ENCODE measurements around the gene RNF11.

- no peak for TF ChIP-seq EZH2 (IDR thresholded peaks at IDR 0.05; ENCODE audit: borderline replicate concordance, low read depth, low read length, poor library complexity, severe bottlenecking)
- TF ChIP-seq CTCF (conservative IDR thresholded peaks at IDR 0.05; ENCODE audit: low read depth, low read length) = no peak
Measured at GRCh38 chr1:51234721-51235425, 1.2 kb upstream of the RNF11 start.
